ENCODE data around the gene TMC4.

GRCh38 chr19:54208784-54209057, 35.8 kb upstream of the TMC4 start:
- TF ChIP-seq POLR2AphosphoS5 (IDR thresholded peaks at IDR 0.05; ENCODE audit: borderline replicate concordance, low read depth, low read length) (peak; percentile 40; the same call in 1 of the 2 replicates), EZH2 (IDR thresholded peaks at IDR 0.05) (no peak), FOXP2 (optimal IDR thresholded peaks at IDR 0.05; ENCODE audit: control extremely low read depth, extremely low read length, insufficient read depth) (no peak)

All from SK-N-MC (cell line).